ENCODE measurements around the gene AOPEP.

The AOPEP gene

GRCh38 chr9:94805585-94805984 lies 79.1 kb downstream of the AOPEP start:
- H3K4me3 ChIP-seq (ENCODE audit: low read depth, low read length) = no peak overlapping the region
- DNase-seq (ENCODE audit: low read depth) = no peak

- no peak overlapping the region for H3K4me3 ChIP-seq (ENCODE audit: low read depth, low read length)
- DNase-seq (ENCODE audit: low read depth) = no peak
Observed at GRCh38 chr9:94806307-94806893, 79.9 kb downstream of the AOPEP start.

GRCh38 chr9:94807556-94807955 lies 81.1 kb downstream of the AOPEP start:
- DNase-seq (ENCODE audit: low read depth) = no peak

GRCh38 chr9:94808926-94809700 lies 82.6 kb downstream of the AOPEP start:
- DNase-seq (ENCODE audit: low read depth) = no peak
- no peak overlapping the region for H3K4me3 ChIP-seq (ENCODE audit: low read depth, low read length)

More at GRCh38 chr9:94807556-94807955, 81.1 kb downstream of the AOPEP start:
- no peak overlapping the region for H3K4me3 ChIP-seq (ENCODE audit: low read depth, low read length)

GRCh38 chr9:94809778-94810177 lies 83.3 kb downstream of the AOPEP start:
- DNase-seq (ENCODE audit: low read depth) = no peak

GRCh38 chr9:94811074-94811473 lies 84.6 kb downstream of the AOPEP start:
- no peak overlapping the region for H3K4me3 ChIP-seq (ENCODE audit: low read depth, low read length)
- no peak for DNase-seq (ENCODE audit: low read depth)

More at GRCh38 chr9:94809778-94810177, 83.3 kb downstream of the AOPEP start:
- no peak overlapping the region for H3K4me3 ChIP-seq (ENCODE audit: low read depth, low read length)

GRCh38 chr9:94812343-94812742 lies 85.8 kb downstream of the AOPEP start:
- no peak for DNase-seq (ENCODE audit: low read depth)
- H3K4me3 ChIP-seq (ENCODE audit: low read depth, low read length) = no peak overlapping the region

GRCh38 chr9:94813379-94813778 lies 86.9 kb downstream of the AOPEP start:
- H3K4me3 ChIP-seq (ENCODE audit: low read depth, low read length) = no peak overlapping the region
- DNase-seq (ENCODE audit: low read depth) = no peak

- H3K4me3 ChIP-seq (ENCODE audit: low read depth, low read length) = no peak overlapping the region
- DNase-seq (ENCODE audit: low read depth) = no peak
Observed at GRCh38 chr9:94817291-94818177, 91.0 kb downstream of the AOPEP start.

GRCh38 chr9:94818178-94818541 lies 91.7 kb downstream of the AOPEP start:
- no peak overlapping the region for H3K4me3 ChIP-seq (ENCODE audit: low read depth, low read length)
- DNase-seq (ENCODE audit: low read depth) = no peak

GRCh38 chr9:94819161-94819687 lies 92.7 kb downstream of the AOPEP start:
- H3K4me3 ChIP-seq (ENCODE audit: low read depth, low read length) = no peak overlapping the region
- DNase-seq (ENCODE audit: low read depth) = no peak

GRCh38 chr9:94821098-94821887 lies 94.8 kb downstream of the AOPEP start:
- no peak overlapping the region for H3K4me3 ChIP-seq (ENCODE audit: low read depth, low read length)
- no peak for DNase-seq (ENCODE audit: low read depth)

GRCh38 chr9:94822273-94822672 lies 95.8 kb downstream of the AOPEP start:
- no peak overlapping the region for H3K4me3 ChIP-seq (ENCODE audit: low read depth, low read length)
- no peak for DNase-seq (ENCODE audit: low read depth)

GRCh38 chr9:94823710-94824109 lies 97.2 kb downstream of the AOPEP start:
- DNase-seq (ENCODE audit: low read depth) = no peak
- no peak overlapping the region for H3K4me3 ChIP-seq (ENCODE audit: low read depth, low read length)

GRCh38 chr9:94824411-94824810 lies 97.9 kb downstream of the AOPEP start:
- no peak for DNase-seq (ENCODE audit: low read depth)
- no peak overlapping the region for H3K4me3 ChIP-seq (ENCODE audit: low read depth, low read length)

GRCh38 chr9:94824913-94825610 lies 98.6 kb downstream of the AOPEP start:
- no peak for DNase-seq (ENCODE audit: low read depth)
- no peak overlapping the region for H3K4me3 ChIP-seq (ENCODE audit: low read depth, low read length)

- H3K4me3 ChIP-seq (ENCODE audit: low read depth, low read length) = no peak overlapping the region
- DNase-seq (ENCODE audit: low read depth) = no peak
Observed at GRCh38 chr9:94825611-94825958, 99.1 kb downstream of the AOPEP start.

- no peak overlapping the region for H3K4me3 ChIP-seq (ENCODE audit: low read depth, low read length)
- no peak for DNase-seq (ENCODE audit: low read depth)
Observed at GRCh38 chr9:94826044-94826443, 99.5 kb downstream of the AOPEP start.
